GM12864 (cell line): ENCODE data around the gene PRLH.

Experiments used
- DNase-seq: peaks from one replicate; pipeline ENCODE4 v3.0.0-alpha.2; 2011; ENCODE audit warnings: low read depth
- H3K4me3 ChIP-seq: 2 replicates; pipeline ENCODE4 v1.5.1; 2011; ENCODE audit warnings: mild to moderate bottlenecking, low read depth, low read length, control low read depth
- CTCF ChIP-seq: IDR thresholded peaks from 2 replicates; pipeline ENCODE4 v1.5.1; 2011; ENCODE audit warnings: low read depth, mild to moderate bottlenecking, moderate library complexity, low read length, control low read depth, inconsistent platforms; ENCODE audit errors: missing control alignments

The PRLH gene

GRCh38 chr2:237581326-237581725 is 15.0 kb downstream of the PRLH start:
- no peak for TF ChIP-seq CTCF
- no peak overlapping the region for H3K4me3 ChIP-seq
- DNase-seq, result no peak

GRCh38 chr2:237581751-237582746 is 15.7 kb downstream of the PRLH start:
- H3K4me3 ChIP-seq, result no peak overlapping the region
- TF ChIP-seq CTCF, result peak; percentile 51
- DNase-seq, result peak; percentile 22

GRCh38 chr2:237583385-237584295 is 17.3 kb downstream of the PRLH start:
- no peak for DNase-seq
- no peak for TF ChIP-seq CTCF
- no peak overlapping the region for H3K4me3 ChIP-seq

GRCh38 chr2:237585590-237586221 is 19.3 kb downstream of the PRLH start:
- DNase-seq, result no peak
- no peak for TF ChIP-seq CTCF
- no peak overlapping the region for H3K4me3 ChIP-seq

- no peak for TF ChIP-seq CTCF
- no peak overlapping the region for H3K4me3 ChIP-seq
- DNase-seq, result no peak
Measured at GRCh38 chr2:237588044-237588696, 21.8 kb downstream of the PRLH start.
